ENCODE measurements around the gene ARMC10. TPM values are rescaled to one million over a fixed set of nuclear protein-coding genes. Genes with fewer than 3 reads are reported as not detected.
"Not testable (repeated sequence)": the region's sequence is repeated elsewhere in the genome, so short reads cannot be mapped to it uniquely, and the experiment has no call there.

ARMC10 gene
- 10 to 100 TPM; 12.7 to 50.7 (median 27.0) TPM for total RNA-seq

DNA sequence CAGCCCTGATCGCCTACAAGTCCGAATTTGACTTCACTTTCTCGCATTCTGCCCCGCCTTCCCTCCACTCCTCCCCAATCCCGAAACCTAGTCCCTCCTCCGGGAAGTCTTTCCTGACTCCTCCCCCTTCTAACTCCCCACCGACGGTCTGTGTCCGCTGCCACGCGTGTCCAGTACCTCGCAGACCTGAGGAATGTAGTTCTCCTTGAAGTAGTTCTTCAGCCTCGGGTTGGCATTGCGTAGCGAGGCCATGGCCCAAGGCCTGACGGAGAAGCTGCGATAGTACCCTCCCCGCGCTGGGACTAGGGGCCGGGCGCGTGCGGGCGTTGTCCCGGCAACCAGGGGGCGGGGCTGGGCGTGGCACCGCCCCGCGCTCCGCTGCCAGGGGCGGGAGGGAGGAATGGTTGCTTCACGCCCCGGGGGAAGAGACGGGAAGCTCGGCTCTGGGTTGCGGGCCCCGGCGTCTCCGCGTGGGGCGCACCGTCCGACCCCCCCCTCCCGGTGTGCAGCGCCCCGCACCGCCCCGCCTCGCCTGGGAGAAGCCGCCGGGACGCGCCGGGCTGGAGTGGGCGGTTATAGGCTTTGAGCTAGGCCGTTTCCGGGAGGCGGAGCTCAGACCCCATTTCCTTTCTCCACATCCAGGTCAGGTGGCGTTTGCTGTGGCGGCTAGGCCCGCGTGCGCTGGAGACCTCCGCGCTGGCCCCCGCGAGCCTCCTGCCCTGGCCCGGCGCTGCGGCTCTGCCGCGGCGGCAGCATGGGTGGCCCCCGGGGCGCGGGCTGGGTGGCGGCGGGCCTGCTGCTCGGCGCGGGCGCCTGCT is at the start of gene ARMC10, which contains the start of gene FBXL13:
Gene ARMC10 (plus strand): TSS at position 622 of the 818 bp plus-strand sequence. CDS start 133 bp downstream, at position 755.
Gene FBXL13 (minus strand): TSS at position 278 of the 818 bp plus-strand sequence.
- H3K9me3 ChIP-seq, result no peaks in the 10 kb centered on the region
- intact Hi-C loops (cut with DNase I; ENCODE audit: low total_unique reads), result no loop called here
- H3K36me3 ChIP-seq, result no peaks in the 10 kb centered on the region
- TF ChIP-seq, protein P1, sequence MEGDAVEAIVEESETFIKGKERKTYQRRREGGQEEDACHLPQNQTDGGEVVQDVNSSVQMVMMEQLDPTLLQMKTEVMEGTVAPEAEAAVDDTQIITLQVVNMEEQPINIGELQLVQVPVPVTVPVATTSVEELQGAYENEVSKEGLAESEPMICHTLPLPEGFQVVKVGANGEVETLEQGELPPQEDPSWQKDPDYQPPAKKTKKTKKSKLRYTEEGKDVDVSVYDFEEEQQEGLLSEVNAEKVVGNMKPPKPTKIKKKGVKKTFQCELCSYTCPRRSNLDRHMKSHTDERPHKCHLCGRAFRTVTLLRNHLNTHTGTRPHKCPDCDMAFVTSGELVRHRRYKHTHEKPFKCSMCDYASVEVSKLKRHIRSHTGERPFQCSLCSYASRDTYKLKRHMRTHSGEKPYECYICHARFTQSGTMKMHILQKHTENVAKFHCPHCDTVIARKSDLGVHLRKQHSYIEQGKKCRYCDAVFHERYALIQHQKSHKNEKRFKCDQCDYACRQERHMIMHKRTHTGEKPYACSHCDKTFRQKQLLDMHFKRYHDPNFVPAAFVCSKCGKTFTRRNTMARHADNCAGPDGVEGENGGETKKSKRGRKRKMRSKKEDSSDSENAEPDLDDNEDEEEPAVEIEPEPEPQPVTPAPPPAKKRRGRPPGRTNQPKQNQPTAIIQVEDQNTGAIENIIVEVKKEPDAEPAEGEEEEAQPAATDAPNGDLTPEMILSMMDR (IDR thresholded peaks at IDR 0.05), result peak in 4 of 5 experiments; percentile 25 to 53 (median 34)
- TF ChIP-seq POLR2A (IDR thresholded peaks at IDR 0.05) (peak; percentile 53), EP300 (IDR thresholded peaks at IDR 0.05; ENCODE audit: low read depth) (no peak), POLR2AphosphoS5 (IDR thresholded peaks at IDR 0.05) (peak; percentile 19 to 70 (median 54))
- in situ Hi-C loops (cut with MboI; ENCODE audit: low pct_ligation_motif_present in 1 of 4, low pct_unique_long_range_greater_than_20kb in 1 of 4, low sequenced_read_pairs in 3 of 4), result loop anchor here in 3 of 4 donors (25.0 kb wide), 2 partner anchors 213 to 312 kb away; partner anchors contain the start of gene PMPCB (in 1 of the 3)
- H3K4me1 ChIP-seq, result peaks cover 15 to 24% (median 21%) of the 10 kb centered on the region in 4 donors
- peak within 1 kb of the TSS; percentile 93 to 95 (median 94) for H3K27ac ChIP-seq
- WGBS, 2 donors (ENCODE audit: low coverage in 1 of 2), result 0% methylated on average over 10 to 53 of the region's 83 CpGs
- peak; percentile 92 for DNase-seq
- no peaks in the 10 kb centered on the region for H3K27me3 ChIP-seq
- peak within 1 kb of the TSS; percentile 67 to 85 (median 74) for H3K4me3 ChIP-seq

DNA sequence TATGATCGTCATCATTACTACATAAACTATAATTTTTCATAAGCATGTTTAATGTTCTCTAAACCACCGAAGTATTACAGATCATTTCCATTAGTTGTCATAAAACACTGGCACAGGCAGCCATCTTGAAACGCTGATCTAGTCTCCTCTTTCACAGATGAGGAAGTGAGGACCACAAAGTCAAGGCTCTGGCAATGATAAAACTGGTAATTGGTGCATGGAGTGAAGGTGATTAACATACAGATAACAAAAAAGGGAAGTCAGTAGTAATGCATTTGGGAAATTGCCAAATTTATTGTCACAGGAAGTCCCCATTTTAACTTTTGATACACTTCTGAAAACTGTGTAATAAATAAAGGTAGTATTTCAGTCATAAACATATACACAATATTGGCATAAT is 49.6 kb upstream of the ARMC10 start:
- DNase-seq, result no peak
- no peak for TF ChIP-seq POLR2AphosphoS5 (IDR thresholded peaks at IDR 0.05)
- no peak for TF ChIP-seq EP300 (IDR thresholded peaks at IDR 0.05; ENCODE audit: low read depth)
- no peak for TF ChIP-seq POLR2A (IDR thresholded peaks at IDR 0.05)
- TF ChIP-seq, protein P1 (IDR thresholded peaks at IDR 0.05), result no peak
- Histone ChIP-seq H3K27me3 (no peaks in the 10 kb centered on the region), H3K4me1 (no peaks in the 10 kb centered on the region), H3K36me3 (no peaks in the 10 kb centered on the region), H3K9me3 (no peaks in the 10 kb centered on the region), H3K4me3 (no peak overlapping the region), H3K27ac (no peak overlapping the region)
- in situ Hi-C loops (cut with MboI; ENCODE audit: low pct_ligation_motif_present in 1 of 4, low pct_unique_long_range_greater_than_20kb in 1 of 4, low sequenced_read_pairs in 3 of 4) (no loop called here), intact Hi-C loops (cut with DNase I; ENCODE audit: low total_unique reads) (no loop called here)
- WGBS, 2 donors (ENCODE audit: low coverage in 1 of 2), result 61 to 67% methylated on average over 3 of the region's 3 CpGs

DNA sequence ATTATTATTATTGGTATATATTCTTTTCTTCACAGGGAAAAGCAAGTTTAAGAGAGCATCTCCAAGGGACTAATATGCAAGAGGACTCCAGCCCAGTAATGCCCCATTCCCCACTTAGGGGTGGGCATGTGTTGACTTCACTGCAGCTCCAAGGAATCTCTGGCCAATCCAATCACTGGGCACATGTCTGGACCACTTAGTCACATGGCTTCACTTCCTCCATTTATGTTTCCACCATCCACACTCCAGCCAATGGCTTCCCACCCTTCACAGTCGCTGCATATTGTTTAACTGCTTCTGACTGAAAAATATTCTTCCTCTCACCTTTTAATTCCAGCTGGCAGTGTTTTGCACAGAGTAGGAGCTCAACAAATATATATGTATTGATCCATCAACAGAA is 43.9 kb upstream of the ARMC10 start:
- intact Hi-C loops (cut with DNase I; ENCODE audit: low total_unique reads) (no loop called here), in situ Hi-C loops (cut with MboI; ENCODE audit: low pct_ligation_motif_present in 1 of 4, low pct_unique_long_range_greater_than_20kb in 1 of 4, low sequenced_read_pairs in 3 of 4) (no loop called here)
- Histone ChIP-seq H3K4me3 (no peak overlapping the region), H3K36me3 (no peaks in the 10 kb centered on the region), H3K27ac (no peak overlapping the region), H3K27me3 (no peaks in the 10 kb centered on the region), H3K9me3 (no peaks in the 10 kb centered on the region), H3K4me1 (no peaks in the 10 kb centered on the region)
- 92 to 100% methylated on average over 1 of the region's 1 CpG for WGBS, 2 donors (ENCODE audit: low coverage in 1 of 2)
- TF ChIP-seq POLR2AphosphoS5 (IDR thresholded peaks at IDR 0.05) (no peak), POLR2A (IDR thresholded peaks at IDR 0.05) (no peak), EP300 (IDR thresholded peaks at IDR 0.05; ENCODE audit: low read depth) (no peak)
- TF ChIP-seq, protein P1 (IDR thresholded peaks at IDR 0.05), result no peak
- no peak for DNase-seq

DNA sequence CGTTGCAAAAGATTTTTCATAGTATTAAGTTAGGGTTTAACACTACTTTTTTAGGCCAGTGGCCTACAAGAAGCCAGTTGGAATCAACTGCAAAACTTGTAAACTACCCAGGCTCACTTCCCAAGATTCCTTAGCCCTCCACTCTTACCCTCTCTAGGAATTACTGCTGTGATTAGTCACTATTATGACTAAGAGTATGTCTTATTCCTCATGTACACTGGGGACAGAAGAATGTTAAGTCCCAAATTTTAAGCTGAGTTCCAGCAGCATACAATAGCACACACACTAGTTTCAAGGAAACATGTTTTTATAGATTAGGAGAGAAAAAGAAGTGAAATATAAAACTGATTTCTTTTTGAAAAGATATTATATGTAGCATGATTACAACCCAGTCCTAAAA is 43.2 kb upstream of the ARMC10 start:
- 53 to 54% methylated on average over 1 of the region's 1 CpG for WGBS, 2 donors (ENCODE audit: low coverage in 1 of 2)

DNA sequence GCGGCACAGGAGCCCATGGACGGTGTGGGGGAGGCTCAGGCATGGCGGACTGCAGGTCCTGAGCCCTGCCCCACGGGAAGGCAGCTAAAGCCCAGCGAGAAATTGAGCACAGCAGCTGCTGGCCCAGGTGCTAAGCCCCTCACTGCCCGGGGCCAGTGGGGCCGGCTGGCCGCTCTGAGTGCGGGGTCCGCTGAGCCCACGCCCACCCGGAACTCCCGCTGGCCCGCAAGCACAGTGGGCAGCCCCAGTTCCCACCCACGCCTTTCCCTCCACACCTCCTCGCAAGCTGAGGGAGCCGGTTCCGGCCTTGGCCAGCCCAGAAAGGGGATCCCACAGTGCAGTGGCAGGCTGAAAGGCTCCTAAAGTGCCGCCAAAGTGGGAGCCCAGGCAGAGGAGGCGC is 40.6 kb upstream of the ARMC10 start:
- H3K9me3 ChIP-seq; intact Hi-C loops (cut with DNase I; ENCODE audit: low total_unique reads); H3K4me1 ChIP-seq; H3K36me3 ChIP-seq; H3K27ac ChIP-seq; in situ Hi-C loops (cut with MboI; ENCODE audit: low pct_ligation_motif_present in 1 of 4, low pct_unique_long_range_greater_than_20kb in 1 of 4, low sequenced_read_pairs in 3 of 4); H3K4me3 ChIP-seq; DNase-seq; H3K27me3 ChIP-seq: not testable (repeated sequence)
- 90 to 100% methylated on average over 1 to 20 of the region's 20 CpGs for WGBS, 2 donors (ENCODE audit: low coverage in 1 of 2)

More for the DNA sequence above, 43.2 kb upstream of the ARMC10 start:
- no peaks in the 10 kb centered on the region for H3K36me3 ChIP-seq
- DNase-seq, result no peak
- H3K27me3 ChIP-seq, result no peaks in the 10 kb centered on the region
- intact Hi-C loops (cut with DNase I; ENCODE audit: low total_unique reads) (no loop called here), in situ Hi-C loops (cut with MboI; ENCODE audit: low pct_ligation_motif_present in 1 of 4, low pct_unique_long_range_greater_than_20kb in 1 of 4, low sequenced_read_pairs in 3 of 4) (no loop called here)
- no peaks in the 10 kb centered on the region for H3K4me1 ChIP-seq
- no peak overlapping the region for H3K4me3 ChIP-seq
- H3K9me3 ChIP-seq, result no peaks in the 10 kb centered on the region
- no peak overlapping the region for H3K27ac ChIP-seq
- TF ChIP-seq POLR2AphosphoS5 (IDR thresholded peaks at IDR 0.05), result no peak
- TF ChIP-seq, protein P1 (IDR thresholded peaks at IDR 0.05), result no peak
- TF ChIP-seq EP300 (IDR thresholded peaks at IDR 0.05; ENCODE audit: low read depth), result no peak
- TF ChIP-seq POLR2A (IDR thresholded peaks at IDR 0.05), result no peak
